ENCODE data around the gene GNAZ. TPM values are rescaled to one million over a fixed set of nuclear protein-coding genes. Genes with fewer than 3 reads are reported as not detected.

Gene GNAZ
- total RNA-seq, 1 donor from 2014 or later, result 3.9 TPM

- H3K9me3 Mint-ChIP-seq (ENCODE audit: low read depth), result no peaks in the 10 kb centered on the region
- DNase-seq (ENCODE audit: low spot score), result peak; percentile 61
Measured at GRCh38 chr22:23066200-23067022, 3.9 kb upstream of the GNAZ start.

GRCh38 chr22:23067023-23067650 is 3.2 kb upstream of the GNAZ start:
- H3K4me3 Mint-ChIP-seq (ENCODE audit: unreplicated experiment), result no peak overlapping the region
- H3K27me3 Mint-ChIP-seq (ENCODE audit: low read depth), result peaks cover 7% of the 10 kb centered on the region
- TF ChIP-seq CTCF (IDR thresholded peaks at IDR 0.05), result no peak
- H3K36me3 Mint-ChIP-seq (ENCODE audit: low read depth), result no peaks in the 10 kb centered on the region
- peak; percentile 58 for DNase-seq (ENCODE audit: low spot score)
- no peak overlapping the region for H3K27ac Mint-ChIP-seq (ENCODE audit: unreplicated experiment)
- H3K4me1 Mint-ChIP-seq (ENCODE audit: low read depth), result peaks cover 8% of the 10 kb centered on the region
- no peaks in the 10 kb centered on the region for H3K9me3 Mint-ChIP-seq (ENCODE audit: low read depth)

More at GRCh38 chr22:23066200-23067022, 3.9 kb upstream of the GNAZ start:
- H3K4me3 Mint-ChIP-seq (ENCODE audit: unreplicated experiment), result no peak overlapping the region
- H3K27ac Mint-ChIP-seq (ENCODE audit: unreplicated experiment), result no peak overlapping the region
- peaks cover 7% of the 10 kb centered on the region for H3K27me3 Mint-ChIP-seq (ENCODE audit: low read depth)
- H3K36me3 Mint-ChIP-seq (ENCODE audit: low read depth), result no peaks in the 10 kb centered on the region
- H3K4me1 Mint-ChIP-seq (ENCODE audit: low read depth), result peaks cover 7% of the 10 kb centered on the region
- no peak for TF ChIP-seq CTCF (IDR thresholded peaks at IDR 0.05)

- Mint-ChIP-seq H3K27ac (ENCODE audit: unreplicated experiment) (no peak overlapping the region), H3K4me1 (ENCODE audit: low read depth) (peaks cover 11% of the 10 kb centered on the region), H3K36me3 (ENCODE audit: low read depth) (no peaks in the 10 kb centered on the region), H3K9me3 (ENCODE audit: low read depth) (no peaks in the 10 kb centered on the region), H3K4me3 (ENCODE audit: unreplicated experiment) (no peak overlapping the region), H3K27me3 (ENCODE audit: low read depth) (peaks cover 5% of the 10 kb centered on the region)
- no peak for DNase-seq (ENCODE audit: low spot score)
- no peak for TF ChIP-seq CTCF (IDR thresholded peaks at IDR 0.05)
Measured at GRCh38 chr22:23067691-23068090, 2.6 kb upstream of the GNAZ start.

GRCh38 chr22:23068096-23068831 is 2.1 kb upstream of the GNAZ start:
- no peak overlapping the region for H3K4me3 Mint-ChIP-seq (ENCODE audit: unreplicated experiment)
- H3K27me3 Mint-ChIP-seq (ENCODE audit: low read depth), result peaks cover 3% of the 10 kb centered on the region
- no peak for TF ChIP-seq CTCF (IDR thresholded peaks at IDR 0.05)
- peak; percentile 77 for DNase-seq (ENCODE audit: low spot score)
- no peak overlapping the region for H3K27ac Mint-ChIP-seq (ENCODE audit: unreplicated experiment)
- H3K4me1 Mint-ChIP-seq (ENCODE audit: low read depth), result peaks cover 14% of the 10 kb centered on the region
- no peaks in the 10 kb centered on the region for H3K36me3 Mint-ChIP-seq (ENCODE audit: low read depth)
- no peaks in the 10 kb centered on the region for H3K9me3 Mint-ChIP-seq (ENCODE audit: low read depth)

GRCh38 chr22:23068832-23069385 is 1.4 kb upstream of the GNAZ start:
- H3K4me1 Mint-ChIP-seq (ENCODE audit: low read depth), result peaks cover 14% of the 10 kb centered on the region
- H3K9me3 Mint-ChIP-seq (ENCODE audit: low read depth), result no peaks in the 10 kb centered on the region
- DNase-seq (ENCODE audit: low spot score), result peak; percentile 39
- TF ChIP-seq CTCF (IDR thresholded peaks at IDR 0.05), result no peak
- no peaks in the 10 kb centered on the region for H3K36me3 Mint-ChIP-seq (ENCODE audit: low read depth)
- H3K27ac Mint-ChIP-seq (ENCODE audit: unreplicated experiment), result no peak overlapping the region
- peaks cover 3% of the 10 kb centered on the region for H3K27me3 Mint-ChIP-seq (ENCODE audit: low read depth)
- no peak overlapping the region for H3K4me3 Mint-ChIP-seq (ENCODE audit: unreplicated experiment)
